ENCODE data around the gene SDHAF1. TPM values are rescaled to one million over a fixed set of nuclear protein-coding genes. Genes with fewer than 3 reads are reported as not detected.

The SDHAF1 gene
- total and polyA plus RNA-seq, 2 of the 8 experiments (the other 6 are each of a cell fraction or from before 2014, with no cell fraction given), result 16.0 to 21.3 TPM

- Histone ChIP-seq H3K18ac (ENCODE audit: extremely low read depth, low read length) (no peak overlapping the region), H3K9me3 (ENCODE audit: insufficient read depth in 2 of 2, low read depth in 1 of 2, low read length in 1 of 2) (no peaks in the 10 kb centered on the region), H3K23me2 (ENCODE audit: low read depth, low read length) (peaks cover 5% of the 10 kb centered on the region; the same call in 1 of the 2 replicates), H2BK15ac (ENCODE audit: low read length) (no peak overlapping the region), H2BK12ac (ENCODE audit: low read depth, low read length) (no peak overlapping the region), H4K8ac (ENCODE audit: extremely low read depth, insufficient read depth, low read length) (no peak overlapping the region), H3K27me3 (replicated peaks in 1 of 4; ENCODE audit: control insufficient read depth in 3 of 4, extremely low read depth in 1 of 4, insufficient read depth in 3 of 4, low read length in 3 of 4) (peaks cover 0 to 4% (median 0%) of the 10 kb centered on the region in 4 experiments; a peak in 4 of 7 replicates), H3K4me1 (replicated peaks in 1 of 4; ENCODE audit: control insufficient read depth in 3 of 4, insufficient read depth in 4 of 4, low read length in 3 of 4) (peaks cover 0 to 11% (median 4%) of the 10 kb centered on the region in 4 experiments; a peak in 6 of 7 replicates), H4K5ac (ENCODE audit: insufficient read length, low read depth, low read length) (no peak overlapping the region), H3K56ac (replicated peaks; ENCODE audit: insufficient read length, low read depth, low read length) (no peak overlapping the region), H2AK5ac (ENCODE audit: low read depth, low read length) (no peak overlapping the region), H3K9ac (replicated peaks in 1 of 4; ENCODE audit: extremely low read depth in 1 of 4, low read depth in 3 of 4, low read length in 3 of 4) (no peak overlapping the region), H2AFZ (ENCODE audit: low read length) (no peak overlapping the region), H3K23ac (ENCODE audit: insufficient read length) (no peak overlapping the region), H3K27ac (ENCODE audit: low read depth, low read length) (no peak overlapping the region), H4K20me1 (replicated peaks in 1 of 2; ENCODE audit: control insufficient read depth in 1 of 2, insufficient read depth in 2 of 2, low read length in 2 of 2) (peaks cover 0 to 8% of the 10 kb centered on the region in 2 experiments), H2BK120ac (replicated peaks; ENCODE audit: low read depth, low read length) (no peak overlapping the region), H3K4me3 (ENCODE audit: extremely low read depth in 1 of 4, insufficient read depth in 2 of 4, low read depth in 3 of 4, low read length in 4 of 4) (no peak overlapping the region), H3K4me2 (ENCODE audit: insufficient read depth in 1 of 2, low read depth in 2 of 2, low read length in 2 of 2) (no peak overlapping the region; a peak in 1 of 4 replicates), H3K36me3 (ENCODE audit: control insufficient read depth in 2 of 4, insufficient read depth in 4 of 4, low read length in 3 of 4) (peaks cover 0 to 9% (median 3%) of the 10 kb centered on the region in 4 experiments; a peak in 3 of 8 replicates), H2BK5ac (ENCODE audit: low read depth, low read length) (no peak overlapping the region), H3K14ac (ENCODE audit: insufficient read length) (no peak overlapping the region), H2BK20ac (ENCODE audit: low read length) (no peak overlapping the region), H3K79me2 (ENCODE audit: control insufficient read depth in 1 of 2, insufficient read depth in 2 of 2, low read length in 2 of 2) (no peaks in the 10 kb centered on the region), H3K79me1 (ENCODE audit: low read depth, low read length) (no peaks in the 10 kb centered on the region), H3K4ac (replicated peaks; ENCODE audit: insufficient read length, low read depth, low read length) (no peak overlapping the region), H4K91ac (replicated peaks; ENCODE audit: insufficient read length, low read length) (no peak overlapping the region)
- CTCF ChIA-PET (ENCODE audit: partially characterized antibody), result interaction anchor here (0.9 to 2.3 kb wide), 2 partner anchors 21 to 168 kb away, joined by 3 to 14 read pairs; partner anchors contain the start of gene THAP8
- DNase-seq (ENCODE audit: low read depth in 1 of 2, low spot score in 2 of 2) (no peak), FAIRE-seq (no peak)
- POLR2A ChIA-PET (ENCODE audit: partially characterized antibody), result interaction anchor here (1.3 to 1.6 kb wide), 2 partner anchors 17 to 22 kb away, joined by 3 to 5 read pairs; partner anchors contain the start of genes ALKBH6 and THAP8
- WGBS, 2 experiments (ENCODE audit: extremely low coverage in 1 of 2, insufficient coverage in 1 of 2, insufficient read length in 1 of 2, insufficient replicate concordance in 2 of 2, low coverage in 1 of 2, low lambda C conversion rate in 2 of 2, missing lambda C conversion rate in 1 of 2), result 92% methylated on average over 6 of the region's 6 CpGs; no CpG with 5 or more reads in 1 of the 2 experiments
- TF ChIP-seq CBX5 (IDR thresholded peaks at IDR 0.05; ENCODE audit: low read depth, low read length) (no peak), ASH2L (IDR thresholded peaks at IDR 0.05; ENCODE audit: low read length) (no peak), NANOG (IDR thresholded peaks at IDR 0.05; ENCODE audit: insufficient read depth, low read depth, low read length, poor library complexity, severe bottlenecking) (no peak), JUND (IDR thresholded peaks at IDR 0.05; ENCODE audit: low read length) (no peak), CBX8 (IDR thresholded peaks at IDR 0.05; ENCODE audit: borderline replicate concordance, low read depth, low read length) (no peak), SP4 (IDR thresholded peaks at IDR 0.05; ENCODE audit: low read length) (no peak), GTF2F1 (IDR thresholded peaks at IDR 0.05; ENCODE audit: borderline replicate concordance, low read depth, low read length) (no peak), YY1 (IDR thresholded peaks at IDR 0.05; ENCODE audit: low read depth, low read length) (no peak), SIX5 (IDR thresholded peaks at IDR 0.05; ENCODE audit: low read depth, low read length) (no peak), POU5F1 (IDR thresholded peaks at IDR 0.05; ENCODE audit: low read depth, low read length) (no peak), HDAC6 (IDR thresholded peaks at IDR 0.05; ENCODE audit: low read depth, low read length) (no peak), RXRA (IDR thresholded peaks at IDR 0.05; ENCODE audit: insufficient read depth, low read depth, low read length) (no peak), SP1 (IDR thresholded peaks at IDR 0.05; ENCODE audit: low read depth, low read length) (no peak), TAF1 (IDR thresholded peaks at IDR 0.05; ENCODE audit: low read depth, low read length) (no peak)
- TF ChIP-seq, protein P1, sequence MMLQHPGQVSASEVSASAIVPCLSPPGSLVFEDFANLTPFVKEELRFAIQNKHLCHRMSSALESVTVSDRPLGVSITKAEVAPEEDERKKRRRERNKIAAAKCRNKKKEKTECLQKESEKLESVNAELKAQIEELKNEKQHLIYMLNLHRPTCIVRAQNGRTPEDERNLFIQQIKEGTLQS (IDR thresholded peaks at IDR 0.05; ENCODE audit: insufficient read depth, low read depth, low read length), result no peak
Observed at GRCh38 chr19:36031308-36031707, 36.3 kb downstream of the SDHAF1 start.

All from H1 (cell line).